ENCODE data around the gene SARM1.
A peak's percentile ranks its signal among the peaks of the same experiment; 100 is the strongest.

Gene SARM1

DNA sequence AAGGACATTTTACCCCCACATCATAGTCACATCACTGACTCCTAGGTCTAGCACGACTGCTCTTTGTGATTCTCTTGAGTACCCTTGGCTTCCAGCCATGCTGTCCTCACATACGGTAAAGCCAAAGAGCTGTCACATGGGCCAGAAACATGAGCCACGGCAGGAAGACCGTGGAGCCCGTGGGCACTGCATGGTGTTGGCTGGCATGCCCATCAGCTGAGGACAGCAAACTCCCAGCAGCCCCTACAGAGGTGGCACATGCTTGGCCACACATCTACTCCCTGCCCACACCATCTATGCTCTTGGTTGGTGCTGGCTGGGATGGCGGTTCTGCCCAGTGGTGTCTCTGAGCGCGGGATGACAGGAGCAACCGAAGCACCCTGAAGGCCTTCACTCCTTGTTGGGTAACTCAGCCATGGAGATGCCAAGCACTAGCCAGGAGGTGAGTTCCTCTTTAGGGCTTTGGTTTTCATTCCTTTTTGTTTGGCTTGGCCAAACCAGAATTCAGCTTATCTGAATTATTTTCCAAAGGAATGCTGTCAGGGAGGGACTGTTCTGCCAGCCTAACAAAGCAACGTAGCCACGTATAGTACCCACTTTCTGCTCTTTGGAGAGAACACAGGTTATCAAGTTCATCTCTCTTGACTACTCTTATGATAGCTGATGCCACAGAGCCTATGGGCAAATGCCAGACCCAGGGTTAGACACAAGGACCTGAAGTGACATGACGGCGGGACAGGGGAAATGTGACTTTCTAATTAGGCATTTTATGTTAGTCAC is 25.9 kb upstream of the SARM1 start:
- H3K4me3 ChIP-seq (ENCODE audit: low read depth, low read length) = no peak overlapping the region
- DNase-seq (ENCODE audit: low read depth) = no peak
- TF ChIP-seq, protein P1, sequence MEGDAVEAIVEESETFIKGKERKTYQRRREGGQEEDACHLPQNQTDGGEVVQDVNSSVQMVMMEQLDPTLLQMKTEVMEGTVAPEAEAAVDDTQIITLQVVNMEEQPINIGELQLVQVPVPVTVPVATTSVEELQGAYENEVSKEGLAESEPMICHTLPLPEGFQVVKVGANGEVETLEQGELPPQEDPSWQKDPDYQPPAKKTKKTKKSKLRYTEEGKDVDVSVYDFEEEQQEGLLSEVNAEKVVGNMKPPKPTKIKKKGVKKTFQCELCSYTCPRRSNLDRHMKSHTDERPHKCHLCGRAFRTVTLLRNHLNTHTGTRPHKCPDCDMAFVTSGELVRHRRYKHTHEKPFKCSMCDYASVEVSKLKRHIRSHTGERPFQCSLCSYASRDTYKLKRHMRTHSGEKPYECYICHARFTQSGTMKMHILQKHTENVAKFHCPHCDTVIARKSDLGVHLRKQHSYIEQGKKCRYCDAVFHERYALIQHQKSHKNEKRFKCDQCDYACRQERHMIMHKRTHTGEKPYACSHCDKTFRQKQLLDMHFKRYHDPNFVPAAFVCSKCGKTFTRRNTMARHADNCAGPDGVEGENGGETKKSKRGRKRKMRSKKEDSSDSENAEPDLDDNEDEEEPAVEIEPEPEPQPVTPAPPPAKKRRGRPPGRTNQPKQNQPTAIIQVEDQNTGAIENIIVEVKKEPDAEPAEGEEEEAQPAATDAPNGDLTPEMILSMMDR (IDR thresholded peaks at IDR 0.05; ENCODE audit: control insufficient read depth, extremely low read depth, insufficient read depth) = no peak

DNA sequence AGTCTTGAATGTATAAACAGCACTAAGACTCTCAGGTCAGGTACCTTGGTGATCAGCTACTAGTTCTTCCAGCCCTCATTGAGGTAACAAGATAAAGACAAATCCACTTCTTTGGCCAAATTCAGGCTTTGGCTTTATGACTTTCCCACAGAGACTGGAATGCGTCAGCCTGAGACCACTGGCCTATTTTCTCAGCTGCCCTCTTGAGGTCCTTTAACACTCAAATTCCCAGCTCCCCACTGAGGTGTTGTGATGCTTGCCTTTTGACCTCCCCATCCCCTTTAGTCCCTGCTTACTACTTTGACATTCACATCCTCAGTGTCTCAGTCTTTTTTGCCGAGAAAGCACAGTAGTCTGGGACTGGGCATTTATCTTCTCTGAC is 25.3 kb upstream of the SARM1 start:
- no peak for DNase-seq (ENCODE audit: low read depth)
- TF ChIP-seq, protein P1 (IDR thresholded peaks at IDR 0.05; ENCODE audit: control insufficient read depth, extremely low read depth, insufficient read depth) = no peak

DNA sequence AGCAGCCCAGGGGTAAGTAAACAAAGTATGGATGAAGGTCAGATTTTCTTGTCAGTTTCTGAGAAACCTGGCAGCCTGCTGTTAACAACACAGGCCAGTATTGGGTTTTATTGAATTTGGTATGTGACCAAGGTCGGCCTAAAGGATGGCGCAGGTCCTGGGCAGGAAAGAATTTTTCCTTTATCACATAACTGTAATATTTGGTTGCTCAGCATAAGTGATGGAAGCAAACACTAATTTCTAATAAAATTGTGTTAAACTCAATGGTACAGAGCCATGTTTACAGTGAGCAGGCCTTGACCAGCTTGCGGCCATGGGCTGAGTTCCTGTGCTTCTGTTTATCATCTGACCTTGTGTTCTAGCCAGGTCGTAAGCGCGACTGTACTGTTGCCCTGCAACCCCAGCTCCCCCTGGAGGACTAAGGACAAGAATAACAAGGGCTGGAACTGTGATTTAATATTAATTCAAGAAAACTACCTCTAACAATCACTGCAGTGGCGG is 24.7 kb upstream of the SARM1 start:
- H3K4me3 ChIP-seq (ENCODE audit: low read depth, low read length) = no peak overlapping the region
- TF ChIP-seq, protein P1 (IDR thresholded peaks at IDR 0.05; ENCODE audit: control insufficient read depth, extremely low read depth, insufficient read depth) = peak; percentile 81
- DNase-seq (ENCODE audit: low read depth) = peak; percentile 81

More for the DNA sequence above, 25.3 kb upstream of the SARM1 start:
- H3K4me3 ChIP-seq (ENCODE audit: low read depth, low read length) = no peak overlapping the region

DNA sequence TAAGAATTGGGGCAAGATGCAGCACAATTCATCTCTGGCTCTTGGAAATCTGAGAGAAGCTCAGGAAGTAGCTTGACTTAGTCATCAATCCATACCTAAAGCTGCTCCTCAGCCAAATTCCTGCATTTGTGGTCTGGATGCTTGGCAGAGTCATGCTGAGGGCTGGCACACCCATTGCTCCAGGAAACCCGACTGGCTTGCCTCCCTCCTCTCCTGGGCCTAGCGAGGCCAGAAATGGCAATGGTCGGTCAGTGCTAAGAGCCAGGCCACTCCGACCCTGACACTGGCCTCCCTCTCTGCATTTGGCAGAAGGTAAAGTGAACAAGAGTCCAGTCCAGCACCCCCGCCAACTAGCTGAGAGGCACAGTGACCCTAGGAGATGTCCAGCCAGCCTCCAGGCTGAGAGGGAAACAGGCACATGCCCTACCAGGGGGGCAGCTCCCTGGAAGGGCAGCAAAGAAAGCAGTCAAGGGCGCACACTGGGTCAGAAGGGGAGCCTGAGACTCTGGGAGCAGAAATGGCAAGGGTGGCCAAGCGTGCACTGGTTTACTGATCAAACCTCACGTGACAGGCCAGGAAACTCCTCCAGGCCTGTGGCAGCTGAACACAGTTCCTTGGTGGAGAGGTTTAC is 24.1 kb upstream of the SARM1 start:
- TF ChIP-seq, protein P1 (IDR thresholded peaks at IDR 0.05; ENCODE audit: control insufficient read depth, extremely low read depth, insufficient read depth) = no peak
- H3K4me3 ChIP-seq (ENCODE audit: low read depth, low read length) = no peak overlapping the region
- DNase-seq (ENCODE audit: low read depth) = no peak

DNA sequence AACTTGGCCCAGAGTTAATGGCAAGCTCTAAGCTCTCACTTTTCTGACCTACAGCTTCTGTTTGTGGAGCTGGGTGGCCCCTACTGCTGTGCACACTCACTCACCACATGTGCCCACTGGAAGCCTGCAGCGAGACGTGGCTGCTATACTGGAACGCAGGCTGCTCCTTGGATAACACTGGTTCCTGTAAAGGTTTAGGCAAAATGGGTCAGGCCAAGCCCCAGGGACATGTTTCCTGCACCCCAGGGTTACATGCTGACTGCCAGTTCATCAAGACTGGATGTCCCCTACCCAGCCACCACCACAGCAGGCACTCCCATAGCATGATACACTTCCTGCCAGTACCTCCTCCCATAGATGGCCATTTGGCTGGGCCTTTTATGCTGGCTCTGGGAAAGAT is 22.5 kb upstream of the SARM1 start:
- H3K4me3 ChIP-seq (ENCODE audit: low read depth, low read length) = no peak overlapping the region
- TF ChIP-seq, protein P1 (IDR thresholded peaks at IDR 0.05; ENCODE audit: control insufficient read depth, extremely low read depth, insufficient read depth) = no peak

GRCh38 chr17:28350271-28350670 is 21.2 kb upstream of the SARM1 start:
- no peak overlapping the region for H3K4me3 ChIP-seq (ENCODE audit: low read depth, low read length)
- TF ChIP-seq, protein P1 (IDR thresholded peaks at IDR 0.05; ENCODE audit: control insufficient read depth, extremely low read depth, insufficient read depth) = no peak
- no peak for DNase-seq (ENCODE audit: low read depth)

More for the DNA sequence above, 22.5 kb upstream of the SARM1 start:
- no peak for DNase-seq (ENCODE audit: low read depth)
